ENCODE measurements around the gene PNPLA2.

PNPLA2 gene

GRCh38 chr11:858053-858761 lies 39.5 kb downstream of the PNPLA2 start:
- no peak for DNase-seq (ENCODE audit: low read depth in 3 of 3, low spot score in 1 of 3)

DNA sequence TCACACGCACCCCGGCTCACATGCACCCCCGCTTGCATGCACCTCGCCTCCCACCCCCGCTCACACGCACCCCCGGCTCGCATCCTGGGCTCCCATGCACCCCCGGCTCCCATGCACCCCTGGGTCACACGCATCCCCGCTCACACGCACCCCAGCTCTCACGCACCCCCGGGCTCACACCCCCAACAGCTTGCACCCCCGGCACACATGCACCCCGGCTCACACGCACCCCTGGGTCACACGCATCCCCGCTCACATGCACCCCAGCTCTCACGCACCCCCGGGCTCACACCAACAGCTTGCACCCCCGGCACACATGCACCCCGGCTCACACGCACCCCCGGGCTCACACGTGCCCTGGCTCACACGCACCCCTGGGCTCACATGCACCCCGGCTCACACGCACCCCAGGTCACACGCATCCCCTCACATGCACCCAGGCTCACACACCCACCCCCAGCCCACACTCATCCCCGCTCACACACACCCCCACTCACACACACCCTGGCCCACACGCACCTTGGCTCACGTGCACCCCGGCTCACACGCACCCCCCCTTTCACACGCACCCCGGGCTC lies 40.1 kb downstream of the PNPLA2 start:
- DNase-seq (ENCODE audit: low read depth in 3 of 3, low spot score in 1 of 3) = no peak

GRCh38 chr11:859394-860131 lies 40.8 kb downstream of the PNPLA2 start:
- no peak for DNase-seq (ENCODE audit: low read depth in 3 of 3, low spot score in 1 of 3)

- no peak for DNase-seq (ENCODE audit: low read depth in 3 of 3, low spot score in 1 of 3)
These were observed 41.8 kb downstream of the PNPLA2 start for GRCh38 chr11:860234-861104.

DNA sequence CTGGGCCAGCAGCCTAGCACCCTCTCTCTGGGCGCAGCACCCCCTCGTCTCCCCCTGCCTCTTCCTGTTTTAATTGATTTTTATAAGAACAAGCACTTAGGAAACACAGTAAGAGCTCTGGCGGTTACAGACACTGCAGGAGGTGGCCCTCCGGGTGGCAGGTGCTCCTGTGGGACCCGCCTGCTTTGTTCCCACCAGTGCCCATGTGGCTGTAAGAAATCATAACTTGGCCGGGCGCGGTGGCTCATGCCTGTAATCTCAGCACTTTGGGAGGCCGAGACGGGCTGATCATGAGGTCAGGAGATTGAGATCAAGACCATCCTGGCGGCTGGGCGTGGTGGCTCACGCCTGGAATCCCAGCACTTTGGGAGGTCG lies 42.4 kb downstream of the PNPLA2 start:
- no peak for DNase-seq (ENCODE audit: low read depth in 3 of 3, low spot score in 1 of 3)

DNA sequence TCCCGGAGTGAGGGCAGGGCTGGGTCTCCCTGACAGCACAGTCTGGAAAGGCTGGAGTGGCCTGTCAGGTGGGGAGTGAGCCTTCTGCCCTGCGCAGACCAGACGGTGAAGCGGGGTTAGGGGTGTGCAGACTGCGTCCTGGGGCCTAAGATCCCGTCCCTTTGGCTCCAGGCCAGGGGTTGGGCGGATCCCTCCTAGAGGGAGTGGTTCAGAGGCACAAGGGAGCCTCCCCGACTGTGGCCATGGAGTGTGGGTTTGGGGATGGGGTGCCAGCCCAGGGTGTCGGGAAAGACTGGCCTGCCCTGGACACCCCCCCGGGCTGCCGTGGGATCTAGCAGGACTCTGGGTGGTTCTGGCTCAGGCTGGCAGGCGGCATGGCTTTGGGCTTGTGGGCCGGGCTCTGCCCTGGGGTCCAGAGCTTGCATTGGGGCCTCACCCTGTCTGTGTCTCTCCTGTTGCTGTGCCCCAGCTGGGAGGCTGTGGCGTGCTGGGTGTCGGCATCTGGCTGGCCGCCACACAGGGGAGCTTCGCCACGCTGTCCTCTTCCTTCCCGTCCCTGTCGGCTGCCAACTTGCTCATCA lies 43.5 kb downstream of the PNPLA2 start:
- no peak for DNase-seq (ENCODE audit: low read depth in 3 of 3, low spot score in 1 of 3)

GRCh38 chr11:862696-863022 lies 43.9 kb downstream of the PNPLA2 start:
- no peak for DNase-seq (ENCODE audit: low read depth in 3 of 3, low spot score in 1 of 3)

DNA sequence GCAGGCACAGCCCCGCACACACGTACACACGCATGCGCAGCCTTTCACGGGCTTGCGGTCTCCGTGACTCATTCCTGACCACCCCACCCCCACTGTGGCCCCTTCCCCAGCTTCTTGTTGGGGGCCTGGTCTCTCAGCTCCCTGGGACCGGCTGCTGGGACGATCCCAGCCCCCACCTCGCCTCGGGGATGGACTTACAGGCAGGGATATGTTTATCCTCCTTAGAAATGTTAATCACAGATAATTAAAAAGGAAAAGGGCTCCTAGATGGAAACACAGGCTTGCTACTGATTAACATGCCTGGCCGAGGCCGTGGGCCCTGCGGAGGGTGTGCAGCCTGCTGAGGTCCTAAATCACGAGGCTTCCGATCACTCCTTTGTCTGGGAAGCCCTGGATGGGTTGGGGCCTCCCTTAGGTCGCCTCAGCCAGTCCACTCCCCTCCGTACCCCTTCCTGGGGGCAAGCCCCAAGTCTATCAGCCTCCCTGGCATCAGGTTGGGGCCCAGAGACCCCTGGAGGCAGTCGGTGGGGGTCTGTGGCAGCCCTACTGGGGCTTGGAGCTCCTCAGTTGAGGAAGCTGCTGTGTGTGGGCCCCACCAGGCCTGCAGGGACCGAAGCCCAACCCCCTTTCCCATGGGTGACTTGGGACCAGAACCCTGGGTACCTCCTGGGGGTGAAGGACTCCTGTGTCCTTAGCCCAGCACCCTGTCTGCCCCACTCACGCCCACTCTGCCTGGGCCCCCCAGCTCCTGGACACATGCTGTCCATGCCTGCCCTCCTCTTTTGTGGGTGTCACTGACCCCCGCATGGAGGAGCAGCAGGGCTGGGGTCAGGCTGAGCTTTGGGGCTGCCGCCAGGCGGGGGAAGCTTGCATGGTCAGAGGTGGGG lies 44.6 kb downstream of the PNPLA2 start:
- no peak for DNase-seq (ENCODE audit: low read depth in 3 of 3, low spot score in 1 of 3)

DNA sequence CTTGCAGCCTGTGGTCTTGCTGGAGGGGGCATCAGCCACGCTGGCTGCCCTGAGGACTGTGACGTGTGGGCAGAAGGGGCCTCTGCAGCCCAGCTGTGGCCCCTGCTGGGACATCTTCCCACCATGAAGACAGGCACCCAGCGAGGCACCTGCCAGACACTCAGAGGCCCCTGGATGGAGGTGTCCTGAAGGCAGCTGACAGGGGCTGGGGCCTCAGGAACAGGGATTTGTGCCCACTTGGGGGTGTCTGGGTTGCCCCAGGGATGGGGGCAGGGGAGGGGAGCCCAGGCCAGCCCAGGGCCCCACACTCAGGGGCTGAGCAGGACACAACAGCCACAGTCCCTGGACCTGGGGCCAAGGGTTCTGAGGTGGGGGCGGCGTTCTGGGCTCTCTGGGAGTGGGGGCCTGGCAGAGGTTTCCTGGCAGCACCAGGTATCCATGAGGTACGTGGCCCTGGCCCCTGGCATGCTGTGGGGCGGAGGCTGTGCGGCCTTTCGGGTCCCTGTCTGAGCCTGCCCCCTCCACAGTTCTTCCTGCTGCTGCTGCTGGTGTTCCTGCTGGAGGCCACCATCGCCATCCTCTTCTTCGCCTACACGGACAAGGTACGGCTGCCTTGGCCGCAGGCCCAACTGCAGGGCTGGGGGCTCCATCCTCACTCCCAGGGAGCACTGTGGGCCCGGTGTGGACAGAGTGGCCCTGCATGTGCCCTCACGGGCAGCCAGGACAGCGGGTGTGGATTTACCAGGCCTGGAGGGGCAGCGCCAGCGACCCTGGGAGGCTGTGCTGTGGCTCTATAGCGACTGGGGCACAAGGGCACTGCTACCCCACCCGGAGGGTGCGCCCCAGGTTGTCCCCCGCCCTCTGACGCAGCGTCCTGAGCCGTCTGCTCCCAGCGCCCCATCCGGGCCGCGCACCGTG lies 45.5 kb downstream of the PNPLA2 start:
- DNase-seq (ENCODE audit: low read depth in 3 of 3, low spot score in 1 of 3) = no peak

GRCh38 chr11:864898-865297 lies 46.2 kb downstream of the PNPLA2 start:
- no peak for DNase-seq (ENCODE audit: low read depth in 3 of 3, low spot score in 1 of 3)

- DNase-seq (ENCODE audit: low read depth in 3 of 3, low spot score in 1 of 3) = no peak
These were observed 47.0 kb downstream of the PNPLA2 start for GRCh38 chr11:865462-866430.

- DNase-seq (ENCODE audit: low read depth in 3 of 3, low spot score in 1 of 3) = no peak
These were observed 47.8 kb downstream of the PNPLA2 start for GRCh38 chr11:866481-866880.

DNA sequence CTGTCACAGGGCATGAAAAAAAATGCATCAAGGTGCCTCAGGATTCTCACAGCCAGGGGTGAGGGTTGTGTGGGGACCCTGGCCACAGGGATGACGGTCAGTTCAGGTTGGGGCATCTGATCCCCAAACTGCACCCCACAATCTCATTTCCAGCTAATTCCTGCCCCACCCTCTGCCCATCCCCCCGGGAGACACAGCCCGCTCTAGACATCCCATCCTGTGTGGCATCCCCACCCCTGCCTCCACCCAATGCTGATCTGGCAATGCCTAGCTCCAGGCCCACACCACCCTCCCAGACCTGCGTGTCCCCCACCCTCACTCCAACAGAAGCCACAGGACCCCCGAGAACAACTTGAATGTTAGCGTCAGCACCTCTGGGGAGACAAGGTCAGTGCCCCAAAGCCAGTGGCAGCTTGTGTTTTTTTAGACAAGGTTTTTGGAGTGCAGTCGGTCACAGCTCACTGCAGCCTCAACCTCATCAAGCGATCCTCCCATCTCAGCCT lies 49.2 kb downstream of the PNPLA2 start:
- no peak for DNase-seq (ENCODE audit: low read depth in 3 of 3, low spot score in 1 of 3)

DNA sequence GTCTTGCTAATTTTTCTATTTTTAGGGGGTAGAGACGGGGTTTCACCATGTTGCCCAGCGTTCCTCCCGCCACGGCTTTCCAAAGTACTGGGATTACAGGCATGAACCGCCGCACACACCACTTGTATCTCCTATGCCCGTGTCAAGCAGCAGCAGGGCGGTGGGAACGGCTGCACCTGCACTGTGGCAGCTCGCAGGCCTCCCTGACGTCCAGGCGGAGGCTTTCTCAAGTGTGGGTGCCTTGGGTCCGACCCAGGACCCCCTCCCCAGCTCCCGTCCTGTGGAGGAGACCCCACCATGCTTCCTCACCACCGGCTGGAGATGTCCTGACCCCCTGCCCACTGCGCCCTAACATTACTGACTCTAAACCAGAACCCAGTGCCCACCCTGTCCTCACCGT lies 49.7 kb downstream of the PNPLA2 start:
- DNase-seq (ENCODE audit: low read depth in 3 of 3, low spot score in 1 of 3) = no peak

DNA sequence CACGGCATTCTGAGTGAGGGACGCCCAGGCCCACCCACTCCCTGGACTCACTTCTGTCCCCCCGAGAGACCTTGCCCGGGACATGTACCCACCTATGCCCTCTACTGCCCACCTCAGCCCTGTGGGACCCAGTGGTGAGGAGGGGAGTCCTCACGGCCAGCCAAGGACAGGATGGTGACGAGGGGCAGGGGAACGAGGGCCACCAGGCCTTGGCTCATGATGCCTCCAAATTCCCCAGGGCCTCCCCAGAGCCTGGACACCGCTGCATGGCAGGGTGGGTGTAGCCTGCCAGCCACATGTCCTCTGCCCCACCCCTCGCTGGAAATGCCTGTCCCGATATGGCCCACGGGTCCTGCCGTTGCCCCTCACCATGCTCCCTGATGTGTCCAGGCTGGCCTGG lies 50.1 kb downstream of the PNPLA2 start:
- DNase-seq (ENCODE audit: low read depth in 3 of 3, low spot score in 1 of 3) = no peak

GRCh38 chr11:869399-870126 lies 50.8 kb downstream of the PNPLA2 start:
- no peak for DNase-seq (ENCODE audit: low read depth in 3 of 3, low spot score in 1 of 3)

- no peak for DNase-seq (ENCODE audit: low read depth in 3 of 3, low spot score in 1 of 3)
These were observed 51.4 kb downstream of the PNPLA2 start for GRCh38 chr11:870127-870413.

- DNase-seq (ENCODE audit: low read depth in 3 of 3, low spot score in 1 of 3) = no peak
These were observed 51.7 kb downstream of the PNPLA2 start for GRCh38 chr11:870418-870817.

Data from stimulated activated CD4-positive, alpha-beta T cell treated with anti-CD3 and anti-CD28 coated beads, TNF-alpha, amount 100 ng/mL, for 1 hour (primary cell).